DOHH2 (cell line): Measurements from ENCODE around the gene HSPA9.

Source experiments
- CTCF ChIP-seq: fragments of 200-600 bp; sonication (generic); IDR thresholded peaks from one replicate; pipeline ENCODE4 v1.5.1; 2014; ENCODE audit warnings: antibody characterized with exemption, mild to moderate bottlenecking, low read depth, low read length; ENCODE audit not compliant: poor library complexity, severe bottlenecking
- EZH2phosphoT487 ChIP-seq: fragments of 200-600 bp; sonication (generic); IDR thresholded peaks from 2 replicates; pipeline ENCODE4 v1.6.1; 2017; ENCODE audit warnings: borderline replicate concordance, mild to moderate bottlenecking, antibody characterized with exemption, low read length, moderate library complexity, mixed read lengths

DNA sequence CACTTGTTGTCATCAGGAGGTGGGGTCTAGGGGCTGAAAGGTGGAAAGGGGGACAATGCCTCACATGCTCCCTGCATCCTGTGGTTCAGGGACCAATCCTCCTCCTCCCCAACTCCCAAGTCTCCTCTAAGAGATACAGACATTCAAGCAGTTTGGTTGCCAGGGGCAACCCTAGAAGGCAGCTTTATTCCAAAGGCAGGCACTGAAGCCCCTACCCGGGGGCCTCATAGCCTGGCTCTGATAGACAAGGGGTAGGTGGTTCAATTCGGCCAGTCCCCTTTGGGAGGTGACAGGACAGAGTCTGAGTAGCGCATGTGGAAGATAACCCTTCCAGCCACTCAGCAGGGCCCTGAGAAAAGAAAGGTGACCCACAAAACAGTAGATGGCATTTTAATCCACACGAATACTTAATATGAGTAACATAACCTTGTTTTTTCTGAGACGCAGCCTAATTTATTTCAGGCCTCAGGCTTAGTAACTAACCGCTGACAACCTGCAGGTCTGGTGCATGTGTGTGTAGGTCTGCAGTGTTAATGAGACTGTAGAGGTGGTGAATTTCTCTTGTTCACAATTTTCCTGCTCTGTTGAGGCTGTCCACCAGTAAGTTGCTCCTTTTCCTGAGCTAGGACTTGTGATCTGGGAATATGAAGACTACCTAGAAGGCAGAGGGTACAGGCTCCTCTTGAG lies 31.3 kb upstream of the HSPA9 start:
- TF ChIP-seq CTCF (no peak), EZH2phosphoT487 (no peak)
